Effector memory CD4-positive, alpha-beta T cell (primary cell): Measurements from ENCODE around the gene STK32B.

Experiments used
- DNase-seq, 3 donors: peaks; one replicate each; pipeline ENCODE4 v3.0.0-alpha.2; 2020
- H3K27ac ChIP-seq: 2 replicates; pipeline ENCODE4 v1.7.0; 2013; ENCODE audit warnings: mild to moderate bottlenecking, low read length, moderate library complexity; ENCODE audit not compliant: insufficient read depth, poor library complexity, severe bottlenecking
- H3K27me3 ChIP-seq: replicated peaks from 2 replicates; pipeline ENCODE4 v1.7.0; 2013; ENCODE audit warnings: mild to moderate bottlenecking, low read length; ENCODE audit not compliant: insufficient read depth, control insufficient read depth, poor library complexity, severe bottlenecking
- H3K36me3 ChIP-seq: 2 replicates; pipeline ENCODE4 v1.7.0; 2013; ENCODE audit warnings: mild to moderate bottlenecking, low read length, moderate library complexity; ENCODE audit not compliant: control insufficient read depth, insufficient read depth
- H3K4me1 ChIP-seq: 2 replicates; pipeline ENCODE4 v1.7.0; 2013; ENCODE audit warnings: low read length, mild to moderate bottlenecking; ENCODE audit not compliant: control insufficient read depth, insufficient read depth, poor library complexity, severe bottlenecking
- H3K4me3 ChIP-seq: 2 replicates; pipeline ENCODE4 v1.7.0; 2013; ENCODE audit warnings: low read length, low read depth, mild to moderate bottlenecking; ENCODE audit not compliant: insufficient read depth, poor library complexity, severe bottlenecking
- H3K9me3 ChIP-seq: 2 replicates; pipeline ENCODE4 v1.7.0; 2013; ENCODE audit warnings: mild to moderate bottlenecking, low read length, moderate library complexity; ENCODE audit not compliant: control insufficient read depth

Gene STK32B

GRCh38 chr4:5403746-5404497 is 352.6 kb downstream of the STK32B start:
- DNase-seq, result no peak
- Histone ChIP-seq H3K27ac (no peak overlapping the region), H3K36me3 (no peaks in the 10 kb centered on the region), H3K4me1 (no peaks in the 10 kb centered on the region), H3K4me3 (no peak overlapping the region), H3K27me3 (no peaks in the 10 kb centered on the region), H3K9me3 (no peaks in the 10 kb centered on the region)

GRCh38 chr4:5409237-5409636 is 358.0 kb downstream of the STK32B start:
- Histone ChIP-seq H3K4me1 (no peaks in the 10 kb centered on the region), H3K9me3 (no peaks in the 10 kb centered on the region), H3K36me3 (no peaks in the 10 kb centered on the region), H3K27me3 (no peaks in the 10 kb centered on the region), H3K4me3 (no peak overlapping the region), H3K27ac (no peak overlapping the region)
- DNase-seq, result no peak

- Histone ChIP-seq H3K4me3 (no peak overlapping the region), H3K36me3 (no peaks in the 10 kb centered on the region)
These were observed 358.8 kb downstream of the STK32B start for GRCh38 chr4:5409972-5410618.

GRCh38 chr4:5412296-5412695 is 361.0 kb downstream of the STK32B start:
- H3K4me3 ChIP-seq, result no peak overlapping the region
- H3K27ac ChIP-seq, result no peak overlapping the region
- H3K36me3 ChIP-seq, result no peaks in the 10 kb centered on the region
- no peaks in the 10 kb centered on the region for H3K9me3 ChIP-seq
- DNase-seq, result no peak
- H3K4me1 ChIP-seq, result no peaks in the 10 kb centered on the region
- no peaks in the 10 kb centered on the region for H3K27me3 ChIP-seq

More at GRCh38 chr4:5409972-5410618, 358.8 kb downstream of the STK32B start:
- DNase-seq, result no peak
- no peaks in the 10 kb centered on the region for H3K27me3 ChIP-seq
- H3K4me1 ChIP-seq, result no peaks in the 10 kb centered on the region
- no peaks in the 10 kb centered on the region for H3K9me3 ChIP-seq
- no peak overlapping the region for H3K27ac ChIP-seq

- no peaks in the 10 kb centered on the region for H3K9me3 ChIP-seq
- H3K27ac ChIP-seq, result no peak overlapping the region
- H3K36me3 ChIP-seq, result no peaks in the 10 kb centered on the region
- DNase-seq, result no peak
- no peaks in the 10 kb centered on the region for H3K4me1 ChIP-seq
- H3K27me3 ChIP-seq, result no peaks in the 10 kb centered on the region
- H3K4me3 ChIP-seq, result no peak overlapping the region
These were observed 361.5 kb downstream of the STK32B start for GRCh38 chr4:5412751-5413150.

GRCh38 chr4:5416637-5417036 is 365.4 kb downstream of the STK32B start:
- Histone ChIP-seq H3K27ac (no peak overlapping the region), H3K27me3 (no peaks in the 10 kb centered on the region), H3K4me1 (no peaks in the 10 kb centered on the region), H3K9me3 (no peaks in the 10 kb centered on the region), H3K36me3 (no peaks in the 10 kb centered on the region), H3K4me3 (no peak overlapping the region)
- DNase-seq, result no peak

GRCh38 chr4:5420266-5420665 is 369.0 kb downstream of the STK32B start:
- no peaks in the 10 kb centered on the region for H3K4me1 ChIP-seq
- DNase-seq, result no peak
- no peaks in the 10 kb centered on the region for H3K9me3 ChIP-seq
- no peak overlapping the region for H3K4me3 ChIP-seq
- H3K27me3 ChIP-seq, result no peaks in the 10 kb centered on the region
- H3K36me3 ChIP-seq, result no peaks in the 10 kb centered on the region
- H3K27ac ChIP-seq, result no peak overlapping the region

- Histone ChIP-seq H3K4me3 (no peak overlapping the region), H3K4me1 (no peaks in the 10 kb centered on the region), H3K27ac (no peak overlapping the region), H3K36me3 (no peaks in the 10 kb centered on the region), H3K9me3 (no peaks in the 10 kb centered on the region), H3K27me3 (no peaks in the 10 kb centered on the region)
- no peak for DNase-seq
These were observed 370.1 kb downstream of the STK32B start for GRCh38 chr4:5421416-5421815.

DNA sequence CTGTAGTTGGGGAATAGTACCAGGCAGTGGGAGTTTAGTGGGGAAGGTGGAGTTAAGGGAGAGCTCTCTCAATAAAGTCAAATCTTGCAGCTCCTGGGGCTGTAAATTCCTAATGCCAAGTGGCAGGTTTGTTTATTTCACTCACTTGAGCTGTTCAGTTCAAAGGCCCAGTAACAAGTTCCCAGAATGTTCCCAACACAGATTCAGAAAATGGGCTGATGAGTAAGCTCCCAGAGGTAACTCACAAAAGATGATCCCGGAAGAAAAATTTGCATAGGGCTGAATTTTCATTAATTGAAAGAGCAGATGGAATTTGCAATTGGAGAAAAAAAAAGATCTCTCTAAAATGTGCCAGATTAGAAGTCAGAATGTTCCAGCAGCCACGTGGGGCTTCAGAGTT is 370.9 kb downstream of the STK32B start:
- H3K36me3 ChIP-seq, result no peaks in the 10 kb centered on the region
- no peak overlapping the region for H3K4me3 ChIP-seq
- no peak for DNase-seq
- no peaks in the 10 kb centered on the region for H3K9me3 ChIP-seq
- H3K4me1 ChIP-seq, result no peaks in the 10 kb centered on the region
- H3K27ac ChIP-seq, result no peak overlapping the region
- no peaks in the 10 kb centered on the region for H3K27me3 ChIP-seq

DNA sequence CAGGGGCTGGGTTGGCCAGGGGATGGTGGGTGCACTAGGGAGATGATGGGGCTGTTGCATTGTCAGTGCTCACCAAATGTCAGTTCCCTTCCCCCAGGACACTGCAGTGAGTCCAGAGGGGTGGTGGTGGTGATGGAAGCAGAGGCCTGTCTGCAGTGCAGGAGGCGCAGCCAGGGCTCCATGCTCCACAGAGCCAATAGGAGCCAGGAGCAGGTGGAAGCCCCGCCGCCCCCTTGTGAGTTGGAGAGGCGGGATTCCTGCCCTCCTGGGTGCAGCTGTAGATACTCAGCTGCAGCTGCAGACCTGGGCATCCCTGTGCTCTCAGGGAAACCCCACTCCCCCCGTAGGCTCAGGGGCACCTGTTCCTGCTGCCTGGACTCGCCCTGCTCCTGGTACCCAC is 372.4 kb downstream of the STK32B start:
- H3K4me1 ChIP-seq, result no peaks in the 10 kb centered on the region
- H3K27ac ChIP-seq, result no peak overlapping the region
- H3K27me3 ChIP-seq, result no peaks in the 10 kb centered on the region
- no peaks in the 10 kb centered on the region for H3K36me3 ChIP-seq
- DNase-seq, result no peak
- no peaks in the 10 kb centered on the region for H3K9me3 ChIP-seq
- no peak overlapping the region for H3K4me3 ChIP-seq
